ENCODE results near the gene CDON.

The CDON gene

GRCh38 chr11:125931116-125931515, 131.6 kb downstream of the CDON start:
- Histone ChIP-seq H2AFZ (ENCODE audit: low read length) (no peak overlapping the region), H3K9ac (ENCODE audit: low read depth, low read length, poor library complexity) (no peak overlapping the region), H3K4me1 (ENCODE audit: control insufficient read depth in 2 of 2, insufficient read depth in 1 of 2, low read depth in 1 of 2, low read length in 2 of 2) (peaks cover 0 to 5% of the 10 kb centered on the region in 2 donors), H4K8ac (ENCODE audit: low read depth, low read length) (no peak overlapping the region), H3K9me3 (replicated peaks in 1 of 2; ENCODE audit: control insufficient read depth in 2 of 2, insufficient read depth in 1 of 2, low read depth in 1 of 2, low read length in 2 of 2) (peaks cover 0 to 2% of the 10 kb centered on the region in 2 donors), H2BK15ac (ENCODE audit: low read length) (no peak overlapping the region), H3K4me2 (ENCODE audit: insufficient read depth, low read length, poor library complexity, severe bottlenecking) (no peak overlapping the region), H3K36me3 (replicated peaks in 1 of 2; ENCODE audit: control insufficient read depth in 2 of 2, insufficient read depth in 2 of 2, low read length in 2 of 2) (no peaks in the 10 kb centered on the region), H3K23ac (ENCODE audit: low read depth, low read length, poor library complexity) (no peak overlapping the region), H2AK5ac (ENCODE audit: low read depth, low read length) (no peak overlapping the region), H3K27me3 (ENCODE audit: control insufficient read depth in 3 of 3, insufficient read depth in 3 of 3, low read depth in 1 of 3, low read length in 3 of 3) (peaks cover 0 to 13% (median 0%) of the 10 kb centered on the region in 3 experiments), H3K18ac (ENCODE audit: low read length) (no peak overlapping the region), H3K27ac (replicated peaks; ENCODE audit: low read length) (no peak overlapping the region), H3K4me3 (ENCODE audit: low read length in 2 of 2) (no peak overlapping the region), H3K4ac (ENCODE audit: low read length) (no peak overlapping the region), H3K14ac (ENCODE audit: low read length) (no peak overlapping the region), H2BK5ac (ENCODE audit: low read length) (no peak overlapping the region), H2BK12ac (ENCODE audit: low read length) (no peak overlapping the region), H2BK120ac (ENCODE audit: low read depth, low read length) (no peak overlapping the region), H4K91ac (ENCODE audit: low read depth, low read length, poor library complexity) (no peak overlapping the region), H3K79me1 (ENCODE audit: low read depth, low read length) (no peaks in the 10 kb centered on the region)
- WGBS, 2 donors (ENCODE audit: extremely low coverage in 2 of 2, insufficient read length in 2 of 2, insufficient replicate concordance in 1 of 2) = no CpG with 5 or more reads among the region's 3 CpGs
- DNase-seq (ENCODE audit: low spot score) = no peak

GRCh38 chr11:125930076-125930450, 132.6 kb downstream of the CDON start:
- Histone ChIP-seq H3K4me2 (ENCODE audit: insufficient read depth, low read length, poor library complexity, severe bottlenecking) (no peak overlapping the region), H3K18ac (ENCODE audit: low read length) (no peak overlapping the region), H4K8ac (ENCODE audit: low read depth, low read length) (no peak overlapping the region), H3K27ac (replicated peaks; ENCODE audit: low read length) (no peak overlapping the region), H3K9me3 (replicated peaks in 1 of 2; ENCODE audit: control insufficient read depth in 2 of 2, insufficient read depth in 1 of 2, low read depth in 1 of 2, low read length in 2 of 2) (peaks cover 0 to 2% of the 10 kb centered on the region in 2 donors), H3K4ac (ENCODE audit: low read length) (no peak overlapping the region), H2BK120ac (ENCODE audit: low read depth, low read length) (no peak overlapping the region), H3K27me3 (ENCODE audit: control insufficient read depth in 3 of 3, insufficient read depth in 3 of 3, low read depth in 1 of 3, low read length in 3 of 3) (peaks cover 0 to 20% (median 0%) of the 10 kb centered on the region in 3 experiments), H3K79me1 (ENCODE audit: low read depth, low read length) (no peaks in the 10 kb centered on the region), H3K23ac (ENCODE audit: low read depth, low read length, poor library complexity) (no peak overlapping the region), H2BK15ac (ENCODE audit: low read length) (no peak overlapping the region), H3K14ac (ENCODE audit: low read length) (no peak overlapping the region), H3K4me3 (ENCODE audit: low read length in 2 of 2) (no peak overlapping the region), H2BK5ac (ENCODE audit: low read length) (no peak overlapping the region), H2AFZ (ENCODE audit: low read length) (no peak overlapping the region), H3K4me1 (ENCODE audit: control insufficient read depth in 2 of 2, insufficient read depth in 1 of 2, low read depth in 1 of 2, low read length in 2 of 2) (peaks cover 2 to 5% of the 10 kb centered on the region in 2 donors), H3K36me3 (replicated peaks in 1 of 2; ENCODE audit: control insufficient read depth in 2 of 2, insufficient read depth in 2 of 2, low read length in 2 of 2) (no peaks in the 10 kb centered on the region), H3K9ac (ENCODE audit: low read depth, low read length, poor library complexity) (no peak overlapping the region), H2AK5ac (ENCODE audit: low read depth, low read length) (no peak overlapping the region), H2BK12ac (ENCODE audit: low read length) (no peak overlapping the region), H4K91ac (ENCODE audit: low read depth, low read length, poor library complexity) (no peak overlapping the region)
- no peak for DNase-seq (ENCODE audit: low spot score)
- no CpG with 5 or more reads among the region's 11 CpGs for WGBS, 2 donors (ENCODE audit: extremely low coverage in 2 of 2, insufficient read length in 2 of 2, insufficient replicate concordance in 1 of 2)

GRCh38 chr11:125929445-125930075, 133.1 kb downstream of the CDON start:
- H3K4me1 ChIP-seq (ENCODE audit: control insufficient read depth in 2 of 2, insufficient read depth in 1 of 2, low read depth in 1 of 2, low read length in 2 of 2) = peaks cover 2 to 5% of the 10 kb centered on the region in 2 donors
- no peaks in the 10 kb centered on the region for H3K79me1 ChIP-seq (ENCODE audit: low read depth, low read length)
- H3K9ac ChIP-seq (ENCODE audit: low read depth, low read length, poor library complexity) = no peak overlapping the region
- no peak overlapping the region for H3K27ac ChIP-seq (replicated peaks; ENCODE audit: low read length)
- peaks cover 0 to under 1% of the 10 kb centered on the region in 2 donors for H3K9me3 ChIP-seq (replicated peaks in 1 of 2; ENCODE audit: control insufficient read depth in 2 of 2, insufficient read depth in 1 of 2, low read depth in 1 of 2, low read length in 2 of 2)
- H4K8ac ChIP-seq (ENCODE audit: low read depth, low read length) = no peak overlapping the region
- H2AFZ ChIP-seq (ENCODE audit: low read length) = no peak overlapping the region
- peaks cover 0 to 24% (median 0%) of the 10 kb centered on the region in 3 experiments for H3K27me3 ChIP-seq (ENCODE audit: control insufficient read depth in 3 of 3, insufficient read depth in 3 of 3, low read depth in 1 of 3, low read length in 3 of 3)
- H3K4ac ChIP-seq (ENCODE audit: low read length) = no peak overlapping the region
- H3K36me3 ChIP-seq (replicated peaks in 1 of 2; ENCODE audit: control insufficient read depth in 2 of 2, insufficient read depth in 2 of 2, low read length in 2 of 2) = no peaks in the 10 kb centered on the region
- no peak overlapping the region for H3K14ac ChIP-seq (ENCODE audit: low read length)
- H2BK5ac ChIP-seq (ENCODE audit: low read length) = no peak overlapping the region
- H3K4me2 ChIP-seq (ENCODE audit: insufficient read depth, low read length, poor library complexity, severe bottlenecking) = no peak overlapping the region
- H2BK12ac ChIP-seq (ENCODE audit: low read length) = no peak overlapping the region
- no CpG with 5 or more reads among the region's 9 CpGs for WGBS, 2 donors (ENCODE audit: extremely low coverage in 2 of 2, insufficient read length in 2 of 2, insufficient replicate concordance in 1 of 2)
- H2AK5ac ChIP-seq (ENCODE audit: low read depth, low read length) = no peak overlapping the region
- no peak overlapping the region for H2BK15ac ChIP-seq (ENCODE audit: low read length)
- peak overlapping the region; percentile 32 for H3K18ac ChIP-seq (ENCODE audit: low read length)
- H3K4me3 ChIP-seq (ENCODE audit: low read length in 2 of 2) = no peak overlapping the region
- no peak for DNase-seq (ENCODE audit: low spot score)
- no peak overlapping the region for H3K23ac ChIP-seq (ENCODE audit: low read depth, low read length, poor library complexity)
- no peak overlapping the region for H4K91ac ChIP-seq (ENCODE audit: low read depth, low read length, poor library complexity)
- no peak overlapping the region for H2BK120ac ChIP-seq (ENCODE audit: low read depth, low read length)

GRCh38 chr11:125926682-125927081, 136.0 kb downstream of the CDON start:
- Histone ChIP-seq H3K14ac (ENCODE audit: low read length) (no peak overlapping the region), H2BK5ac (ENCODE audit: low read length) (no peak overlapping the region), H3K4ac (ENCODE audit: low read length) (no peak overlapping the region), H2BK15ac (ENCODE audit: low read length) (no peak overlapping the region), H3K4me3 (ENCODE audit: low read length in 2 of 2) (no peak overlapping the region), H3K9me3 (replicated peaks in 1 of 2; ENCODE audit: control insufficient read depth in 2 of 2, insufficient read depth in 1 of 2, low read depth in 1 of 2, low read length in 2 of 2) (no peaks in the 10 kb centered on the region), H3K18ac (ENCODE audit: low read length) (no peak overlapping the region), H2BK120ac (ENCODE audit: low read depth, low read length) (no peak overlapping the region), H3K27me3 (ENCODE audit: control insufficient read depth in 3 of 3, insufficient read depth in 3 of 3, low read depth in 1 of 3, low read length in 3 of 3) (peaks cover 0 to 23% (median 0%) of the 10 kb centered on the region in 3 experiments), H2AFZ (ENCODE audit: low read length) (no peak overlapping the region), H2BK12ac (ENCODE audit: low read length) (no peak overlapping the region), H3K9ac (ENCODE audit: low read depth, low read length, poor library complexity) (no peak overlapping the region), H3K23ac (ENCODE audit: low read depth, low read length, poor library complexity) (no peak overlapping the region), H3K79me1 (ENCODE audit: low read depth, low read length) (no peaks in the 10 kb centered on the region), H4K91ac (ENCODE audit: low read depth, low read length, poor library complexity) (no peak overlapping the region), H3K27ac (replicated peaks; ENCODE audit: low read length) (no peak overlapping the region), H3K4me1 (ENCODE audit: control insufficient read depth in 2 of 2, insufficient read depth in 1 of 2, low read depth in 1 of 2, low read length in 2 of 2) (peaks cover 0 to 2% of the 10 kb centered on the region in 2 donors), H4K8ac (ENCODE audit: low read depth, low read length) (no peak overlapping the region), H2AK5ac (ENCODE audit: low read depth, low read length) (no peak overlapping the region), H3K36me3 (replicated peaks in 1 of 2; ENCODE audit: control insufficient read depth in 2 of 2, insufficient read depth in 2 of 2, low read length in 2 of 2) (no peaks in the 10 kb centered on the region), H3K4me2 (ENCODE audit: insufficient read depth, low read length, poor library complexity, severe bottlenecking) (no peak overlapping the region)
- DNase-seq (ENCODE audit: low spot score) = no peak
- no CpG with 5 or more reads among the region's 12 CpGs for WGBS, 2 donors (ENCODE audit: extremely low coverage in 2 of 2, insufficient read length in 2 of 2, insufficient replicate concordance in 1 of 2)

All from neuronal stem cell (in vitro differentiated cells).